Measurements from ENCODE around the gene UGT1A1.

- TF ChIP-seq ZBTB33 (IDR thresholded peaks at IDR 0.05), result no peak
- no peak for TF ChIP-seq RAD21 (IDR thresholded peaks at IDR 0.05)
- TF ChIP-seq CTCF (IDR thresholded peaks at IDR 0.05; ENCODE audit: low read depth, low read length, missing input control), result no peak
- no peak for TF ChIP-seq GABPA (IDR thresholded peaks at IDR 0.05 in 1 of 2, conservative IDR thresholded peaks at IDR 0.05 in 1 of 2)
- no peak for TF ChIP-seq RXRA (IDR thresholded peaks at IDR 0.05)
- no peak for TF ChIP-seq YY1 (IDR thresholded peaks at IDR 0.05)
- no peak for TF ChIP-seq REST (IDR thresholded peaks at IDR 0.05)
These were observed 39.6 kb downstream of the UGT1A1 start for GRCh38 chr2:233799716-233800115.

All from liver (tissue), 3 donors.